GM12865 (cell line): ENCODE results near the gene ATXN1.

Source experiments
- DNase-seq: peaks from one replicate; pipeline ENCODE4 v3.0.0; 2010; ENCODE audit warnings: low read depth
- H3K4me3 ChIP-seq: 2 replicates; pipeline ENCODE4 v1.5.1; 2011; ENCODE audit warnings: mild to moderate bottlenecking, low read depth, low read length, control low read depth
- TF ChIP-seq, protein P1 (sequence below): IDR thresholded peaks from 2 replicates; pipeline ENCODE4 v1.5.1; 2011; ENCODE audit warnings: low read length, control low read depth, low read depth, inconsistent platforms; ENCODE audit not compliant: insufficient read depth; ENCODE audit errors: missing control alignments

Gene ATXN1

DNA sequence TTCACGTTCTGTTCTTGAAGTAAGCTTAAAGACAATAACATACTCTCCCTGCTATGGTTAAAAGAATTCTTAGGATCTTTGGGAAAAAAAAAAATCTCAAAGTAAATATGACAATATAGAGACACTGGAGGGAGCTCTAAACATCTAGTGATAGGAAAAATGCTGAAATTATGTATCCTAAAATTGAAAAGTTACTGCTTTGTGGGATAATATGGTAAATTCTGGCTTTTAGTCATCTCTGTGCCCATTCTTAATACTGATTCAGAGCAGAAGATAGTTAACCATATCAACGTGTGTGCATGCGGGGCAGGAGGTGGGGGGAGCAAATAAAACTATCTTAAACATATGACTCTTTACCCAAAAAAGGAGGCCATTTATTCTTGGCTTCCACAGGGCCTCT lies 357.4 kb downstream of the ATXN1 start:
- no peak overlapping the region for H3K4me3 ChIP-seq
- TF ChIP-seq, protein P1, sequence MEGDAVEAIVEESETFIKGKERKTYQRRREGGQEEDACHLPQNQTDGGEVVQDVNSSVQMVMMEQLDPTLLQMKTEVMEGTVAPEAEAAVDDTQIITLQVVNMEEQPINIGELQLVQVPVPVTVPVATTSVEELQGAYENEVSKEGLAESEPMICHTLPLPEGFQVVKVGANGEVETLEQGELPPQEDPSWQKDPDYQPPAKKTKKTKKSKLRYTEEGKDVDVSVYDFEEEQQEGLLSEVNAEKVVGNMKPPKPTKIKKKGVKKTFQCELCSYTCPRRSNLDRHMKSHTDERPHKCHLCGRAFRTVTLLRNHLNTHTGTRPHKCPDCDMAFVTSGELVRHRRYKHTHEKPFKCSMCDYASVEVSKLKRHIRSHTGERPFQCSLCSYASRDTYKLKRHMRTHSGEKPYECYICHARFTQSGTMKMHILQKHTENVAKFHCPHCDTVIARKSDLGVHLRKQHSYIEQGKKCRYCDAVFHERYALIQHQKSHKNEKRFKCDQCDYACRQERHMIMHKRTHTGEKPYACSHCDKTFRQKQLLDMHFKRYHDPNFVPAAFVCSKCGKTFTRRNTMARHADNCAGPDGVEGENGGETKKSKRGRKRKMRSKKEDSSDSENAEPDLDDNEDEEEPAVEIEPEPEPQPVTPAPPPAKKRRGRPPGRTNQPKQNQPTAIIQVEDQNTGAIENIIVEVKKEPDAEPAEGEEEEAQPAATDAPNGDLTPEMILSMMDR: no peak
- DNase-seq: no peak

DNA sequence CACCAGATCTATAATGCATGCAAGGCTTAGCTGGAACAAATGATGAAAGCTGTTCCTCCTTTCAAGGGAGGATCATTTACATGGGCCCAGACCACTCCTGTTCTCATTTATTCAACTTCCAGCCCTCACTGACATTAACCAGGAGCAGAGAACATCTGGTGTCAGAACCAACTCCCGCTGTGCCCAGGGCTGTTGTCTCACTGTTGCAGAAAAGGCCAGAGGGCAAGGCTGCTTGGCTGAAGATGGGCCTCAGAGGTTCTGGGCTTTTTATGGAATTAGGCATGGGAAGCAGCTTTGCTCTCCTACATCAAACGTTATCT lies 358.7 kb downstream of the ATXN1 start:
- H3K4me3 ChIP-seq: no peak overlapping the region
- no peak for DNase-seq
- TF ChIP-seq, protein P1: no peak

DNA sequence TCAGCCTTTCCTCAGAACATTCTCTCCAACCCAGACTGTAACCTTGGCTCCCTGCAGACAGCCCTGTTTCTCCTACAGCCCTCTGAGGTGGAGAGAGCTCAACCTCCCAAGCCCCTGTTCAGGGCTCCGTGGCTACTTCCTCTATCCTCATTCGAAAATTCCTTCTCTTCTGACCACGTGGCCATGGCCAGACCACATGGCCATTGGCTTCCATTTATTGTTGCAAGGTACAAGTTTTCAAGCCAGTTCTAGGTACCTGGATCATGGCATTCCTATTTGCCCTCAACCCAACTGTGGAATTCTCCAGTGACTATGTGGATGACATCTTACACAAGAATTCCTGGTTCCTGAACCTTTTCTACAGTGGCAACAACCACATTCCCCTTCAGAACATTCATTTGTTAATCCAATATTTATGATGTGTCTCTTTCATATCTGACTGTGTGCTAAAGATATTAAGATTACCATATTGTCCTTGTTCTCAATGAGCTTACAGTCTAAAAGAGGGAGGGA lies 361.0 kb downstream of the ATXN1 start:
- no peak overlapping the region for H3K4me3 ChIP-seq
- TF ChIP-seq, protein P1: no peak
- DNase-seq: no peak

DNA sequence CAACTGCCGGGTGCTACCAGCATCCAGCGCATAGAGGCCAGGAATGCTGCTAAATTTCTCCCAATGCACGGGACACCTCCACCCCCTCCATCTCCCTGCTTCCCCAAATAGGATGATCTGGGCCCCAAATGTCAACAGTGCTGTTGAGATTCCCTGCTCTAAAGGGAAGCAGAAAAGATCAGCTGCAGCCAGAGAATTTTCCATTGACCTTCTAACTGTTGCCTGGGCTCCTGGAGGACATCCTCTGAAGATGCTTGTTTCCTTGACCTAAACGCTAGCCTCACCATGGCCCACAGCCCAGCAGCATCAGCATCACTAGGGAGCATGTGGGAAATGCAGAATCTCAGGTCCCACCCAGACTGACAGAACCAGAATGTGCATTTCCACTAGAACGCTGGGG lies 361.6 kb downstream of the ATXN1 start:
- no peak for DNase-seq
- TF ChIP-seq, protein P1: no peak
- H3K4me3 ChIP-seq: no peak overlapping the region

DNA sequence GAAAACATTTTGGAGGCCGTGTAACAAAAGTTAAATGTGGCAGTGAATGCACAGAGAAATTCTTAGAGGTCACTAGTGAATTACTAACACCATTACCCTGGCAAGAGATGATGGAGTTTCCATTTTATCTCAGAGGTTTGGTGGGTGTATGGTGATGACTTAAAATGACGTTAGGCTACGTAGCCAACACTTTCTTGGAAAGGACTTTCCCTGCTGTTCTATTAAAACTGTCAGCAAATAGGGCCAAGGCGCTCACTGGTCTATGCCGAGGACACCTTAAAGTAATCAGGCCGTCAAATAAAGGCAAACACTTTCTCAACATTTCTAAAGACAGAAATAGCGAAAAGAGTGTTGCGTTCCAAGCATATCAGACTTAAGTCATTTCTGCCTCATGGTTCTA lies 362.1 kb downstream of the ATXN1 start:
- H3K4me3 ChIP-seq: no peak overlapping the region
- DNase-seq: no peak
- TF ChIP-seq, protein P1: no peak

DNA sequence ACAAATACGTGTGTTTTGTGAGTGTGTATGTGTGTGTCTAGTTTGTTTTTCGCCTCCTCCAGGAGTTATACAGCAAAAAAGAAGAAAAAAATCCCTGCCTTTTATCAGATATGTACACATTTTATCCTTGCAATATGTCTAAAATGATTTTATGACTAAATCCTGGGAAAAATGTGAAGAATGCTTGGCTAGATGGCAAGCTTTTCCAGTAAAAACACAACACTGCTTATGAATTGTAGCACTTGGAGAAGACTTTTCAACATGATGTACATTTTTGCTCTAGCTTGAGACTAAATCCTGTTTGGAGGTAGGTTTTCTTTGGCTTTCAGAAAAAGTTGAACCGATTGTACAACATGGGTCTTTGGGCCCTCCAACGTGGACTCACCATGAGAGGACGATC lies 362.7 kb downstream of the ATXN1 start:
- TF ChIP-seq, protein P1: no peak
- no peak for DNase-seq
- no peak overlapping the region for H3K4me3 ChIP-seq

DNA sequence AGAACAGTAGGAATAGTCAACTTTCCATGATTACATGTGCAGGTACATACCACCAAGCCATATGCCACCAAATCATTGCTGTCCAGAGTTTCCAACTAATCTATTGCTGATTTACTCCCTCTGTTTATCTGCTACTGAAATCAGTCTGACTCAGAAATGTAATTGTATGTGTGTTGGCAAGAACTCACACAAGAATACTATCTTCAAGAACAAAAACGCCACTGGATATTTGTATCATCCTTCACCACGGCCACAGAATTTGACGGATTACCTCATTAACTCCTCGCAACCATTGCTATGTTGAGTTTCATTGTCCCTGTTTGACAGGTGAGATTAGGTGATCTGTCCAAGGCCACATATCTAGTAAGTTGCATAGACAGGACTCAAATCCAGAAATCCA lies 363.6 kb downstream of the ATXN1 start:
- no peak for DNase-seq
- no peak overlapping the region for H3K4me3 ChIP-seq
- TF ChIP-seq, protein P1: no peak
